Activated CD8-positive, alpha-beta T cell treated with anti-CD3 and anti-CD28 coated beads, Interleukin-2, amount 10 ng/mL, durations not matched to agents 7 days and 5 days (primary cell): Measurements from ENCODE around the gene GBA2. TPM values are rescaled to one million over a fixed set of nuclear protein-coding genes. Genes with fewer than 3 reads are reported as not detected.

ENCODE experiments used
- microRNA-seq: library from miRNA; unstranded; fragments of <30 nt; microRNA quantifications from one replicate; pipeline ENCODE4 v1.2.0, GENCODE V29; 2022
- total RNA-seq, 2 experiments: library from RNA; stranded (reverse); gene quantifications; one replicate each; pipeline ENCODE4 v1.2.3, GENCODE V29; 2021

The GBA2 gene
- total RNA-seq, 2 experiments from 2014 or later: 52.6 to 56.4 TPM

Small RNAs within 50 kb of the gene (microRNA-seq; reads per million reads assigned to microRNA genes)
- gene MIR6852: not detected
- gene MIR6853: not detected

Other genes with a start within 250 kb of the GBA2 start
- gene TESK1, start 144.0 kb downstream of the GBA2 start, total RNA-seq: 10 to 100 TPM; 41.6 to 47.1 TPM
- 10 to 100 TPM; 11.6 to 15.0 TPM for gene CD72, start 130.8 kb downstream of the GBA2 start, total RNA-seq
- 100 to 1,000 TPM; 213 to 220 TPM for gene SIT1, start 98.3 kb downstream of the GBA2 start, total RNA-seq
- over 10,000 TPM in 1 of 2 experiments, 1,000 to 10,000 TPM in 1; 7,126 to 12,592 TPM for gene RMRP, start 91.2 kb downstream of the GBA2 start, total RNA-seq
- 10 to 100 TPM; 34.8 to 36.8 TPM for gene CCDC107, start 90.9 kb downstream of the GBA2 start, total RNA-seq
- 10 to 100 TPM; 17.2 to 17.3 TPM for gene ARHGEF39, start 84.0 kb downstream of the GBA2 start, total RNA-seq
- 1 to 10 TPM in 1 of 2 experiments, under 1 TPM in 1; 0.50 to 1.3 TPM for gene CA9, start 75.3 kb downstream of the GBA2 start, total RNA-seq
- gene TPM2, start 59.3 kb downstream of the GBA2 start, total RNA-seq: 10 to 100 TPM; 12.0 to 12.8 TPM
- 100 to 1,000 TPM; 448 to 450 TPM for gene TLN1, start 17.0 kb downstream of the GBA2 start, total RNA-seq
- 10 to 100 TPM; 21.6 to 21.7 TPM for gene CREB3, start 16.6 kb downstream of the GBA2 start, total RNA-seq
- gene RGP1, start 59 bp upstream of the GBA2 start, total RNA-seq: 10 to 100 TPM; 22.1 to 22.9 TPM
- under 1 TPM; 0.61 to 0.89 TPM for gene MSMP, start 5.0 kb upstream of the GBA2 start, total RNA-seq
- gene NPR2, start 42.4 kb upstream of the GBA2 start, total RNA-seq: 10 to 100 TPM; 10.8 to 11.1 TPM
- 1 to 10 TPM; 1.3 to 1.5 TPM for gene SPAG8, start 63.0 kb upstream of the GBA2 start, total RNA-seq
- gene HINT2, start 65.8 kb upstream of the GBA2 start, total RNA-seq: 10 to 100 TPM; 74.7 to 76.8 TPM
- gene FAM221B, start 79.5 kb upstream of the GBA2 start, total RNA-seq: not detected
- 1 to 10 TPM; 1.6 to 2.3 TPM for gene TMEM8B, start 80.0 kb upstream of the GBA2 start, total RNA-seq
- not detected for gene OR13J1, start 121.2 kb upstream of the GBA2 start, total RNA-seq
- gene HRCT1, start 157.0 kb upstream of the GBA2 start, total RNA-seq: not detected
- gene SPAAR, start 160.3 kb upstream of the GBA2 start, total RNA-seq: not detected
- not detected for gene OR2S2, start 208.9 kb upstream of the GBA2 start, total RNA-seq